SK-N-SH (cell line): ENCODE data around the gene CHST3. TPM values are rescaled to one million over a fixed set of nuclear protein-coding genes. Genes with fewer than 3 reads are reported as not detected.

ENCODE experiments used
- CTCF ChIA-PET: fragments of 300-600, 350-600 bp; formaldehyde crosslinking; extraction: SDS; loops from one replicate; lab custom pipeline; 2021; lab: Yijun Ruan, JAX
- POLR2A ChIA-PET: fragments of 350-600 bp; sonication (Branson Sonifier 250); formaldehyde crosslinking; extraction: SDS; loops from one replicate; lab custom pipeline; 2020; ENCODE audit warnings: antibody characterized with exemption, inconsistent platforms; lab: Yijun Ruan, JAX
- DNase-seq: peaks from one replicate; pipeline ENCODE4 v3.0.0; 2012
- H2AFZ ChIP-seq: fragments of 200-600 bp; sonication (generic); 2 replicates; pipeline ENCODE4 v1.8.1; 2016; ENCODE audit warnings: antibody characterized with exemption, mild to moderate bottlenecking, low read depth
- H3F3A ChIP-seq: fragments of 200-600 bp; sonication (generic); replicated peaks from 2 replicates; pipeline ENCODE3; 2016; ENCODE audit warnings: antibody characterized with exemption, mild to moderate bottlenecking; ENCODE audit not compliant: insufficient read depth
- H3K27ac ChIP-seq, 2 experiments: fragments of 200-500 bp in 1 of 2; fragments of 200-600 bp in 1 of 2; sonication (Bioruptor generic) in 1 of 2; sonication (generic), shearing (Covaris generic) in 1 of 2; 2 replicates each; pipeline versions ENCODE4 v1.5.1 to v1.6.1; 2014 to 2016; ENCODE audit warnings: low read depth in 2 of 2, inconsistent platforms in 1 of 2, low read length in 1 of 2, mild to moderate bottlenecking in 1 of 2, mixed read lengths in 1 of 2
- H3K27me3 ChIP-seq: fragments of 200-600 bp; sonication (generic), shearing (Covaris generic); 2 replicates; pipeline ENCODE4 v1.6.1; 2016; ENCODE audit warnings: mixed run types; ENCODE audit not compliant: insufficient read depth
- H3K36me3 ChIP-seq, 2 experiments: fragments of 200-500 bp in 1 of 2; fragments of 200-600 bp in 1 of 2; sonication (Bioruptor generic) in 1 of 2; sonication (generic) in 1 of 2; replicated peaks in 1 of 2; 2 replicates each; pipeline versions ENCODE3 to v1.5.1; 2014 to 2016; ENCODE audit warnings: low read length in 1 of 2, mild to moderate bottlenecking in 1 of 2; ENCODE audit not compliant: insufficient read depth in 2 of 2, control insufficient read depth in 1 of 2
- H3K4me1 ChIP-seq, 2 experiments: fragments of 200-500 bp in 1 of 2; fragments of 200-600 bp in 1 of 2; sonication (Bioruptor generic) in 1 of 2; sonication (generic), shearing (Covaris generic) in 1 of 2; 2 replicates each; pipeline versions ENCODE4 v1.5.1 to v1.6.1; 2014 to 2016; ENCODE audit warnings: low read depth in 1 of 2, low read length in 1 of 2, mixed run types in 1 of 2; ENCODE audit not compliant: insufficient read depth in 2 of 2, control insufficient read depth in 1 of 2
- H3K4me2 ChIP-seq: fragments of 200-600 bp; sonication (generic), shearing (Covaris generic); 2 replicates; pipeline ENCODE4 v1.6.1; 2017; ENCODE audit warnings: mixed run types
- H3K4me3 ChIP-seq, 2 experiments: fragments of 200-500 bp in 1 of 2; fragments of 200-600 bp in 1 of 2; sonication (Bioruptor generic) in 1 of 2; sonication (generic), shearing (Covaris generic) in 1 of 2; 2 replicates each; pipeline versions ENCODE4 v1.5.1 to v1.8.1; 2014 to 2016; ENCODE audit warnings: low read depth in 2 of 2, inconsistent platforms in 1 of 2, low read length in 1 of 2, mild to moderate bottlenecking in 1 of 2, mixed read lengths in 1 of 2, moderate library complexity in 1 of 2
- H3K79me2 ChIP-seq: fragments of 200-600 bp; sonication (generic); 2 replicates; pipeline ENCODE4 v1.8.1; 2017; ENCODE audit warnings: mild to moderate bottlenecking; ENCODE audit not compliant: insufficient read depth
- H3K9ac ChIP-seq: fragments of 200-600 bp; sonication (generic); 2 replicates; pipeline ENCODE4 v1.6.1; 2017; ENCODE audit warnings: mixed run types
- H3K9me2 ChIP-seq: fragments of 200-600 bp; sonication (generic); 2 replicates; pipeline ENCODE4 v1.6.1; 2017; ENCODE audit warnings: mixed run types
- H3K9me3 ChIP-seq: fragments of 200-600 bp; sonication (generic); 2 replicates; pipeline ENCODE4 v1.6.1; 2017; ENCODE audit warnings: mixed run types, mild to moderate bottlenecking, moderate library complexity
- H4K20me1 ChIP-seq: fragments of 200-600 bp; sonication (generic); 2 replicates; pipeline ENCODE4 v1.6.1; 2017; ENCODE audit warnings: mild to moderate bottlenecking, mixed run types; ENCODE audit not compliant: insufficient read depth
- CHD2 ChIP-seq: fragments of 150-350 bp; IDR thresholded peaks from 2 replicates; pipeline ENCODE4 v1.6.1; 2018; ENCODE audit warnings: low read length; ENCODE audit not compliant: partially characterized antibody
- ELF1 ChIP-seq: IDR thresholded peaks from 2 replicates; pipeline ENCODE4 v1.4.0; 2012
- EP300 ChIP-seq, 2 experiments: IDR thresholded peaks; 2 replicates each; pipeline versions ENCODE4 v1.4.0 to v1.6.1; 2012; ENCODE audit warnings: borderline replicate concordance in 1 of 2, low read depth in 1 of 2, low read length in 1 of 2
- FOXJ3 ChIP-seq: sonication (generic); formaldehyde crosslinking; IDR thresholded peaks from 2 replicates; pipeline ENCODE4 v1.5.1; 2020; ENCODE audit warnings: mild to moderate bottlenecking, missing genetic modification reagents
- FOXM1 ChIP-seq: IDR thresholded peaks from 2 replicates; pipeline ENCODE4 v1.4.0; 2012; ENCODE audit warnings: low read depth, mild to moderate bottlenecking
- JUND ChIP-seq: IDR thresholded peaks from 2 replicates; pipeline ENCODE4 v1.4.0; 2012
- MEF2A ChIP-seq: IDR thresholded peaks from 2 replicates; pipeline ENCODE4 v1.4.0; 2012; ENCODE audit warnings: low read depth, borderline replicate concordance
- MXI1 ChIP-seq: IDR thresholded peaks from 2 replicates; pipeline ENCODE4 v1.6.1; 2012; ENCODE audit warnings: mild to moderate bottlenecking, low read depth, low read length, improper control_type of control experiment
- NRF1 ChIP-seq: IDR thresholded peaks from 2 replicates; pipeline ENCODE4 v1.6.1; 2012; ENCODE audit warnings: low read depth, mild to moderate bottlenecking, low read length
- RCOR1 ChIP-seq: fragments of 150-350 bp; IDR thresholded peaks from 2 replicates; pipeline ENCODE4 v1.6.1; 2017; ENCODE audit warnings: antibody characterized with exemption, low read length
- RFX5 ChIP-seq: IDR thresholded peaks from 2 replicates; pipeline ENCODE4 v1.6.1; 2012; ENCODE audit warnings: mild to moderate bottlenecking, improper control_type of control experiment, low read length
- TAF1 ChIP-seq: IDR thresholded peaks from 2 replicates; pipeline ENCODE4 v1.6.1; 2012; ENCODE audit warnings: low read depth, mild to moderate bottlenecking, low read length, moderate library complexity, borderline replicate concordance
- TCF12 ChIP-seq: IDR thresholded peaks from 2 replicates; pipeline ENCODE4 v1.4.0; 2012
- YY1 ChIP-seq: IDR thresholded peaks from 2 replicates; pipeline ENCODE4 v1.4.0; 2012; ENCODE audit warnings: low read depth, mild to moderate bottlenecking
- WGBS: methylation state at CpG from one replicate; pipeline ENCODE4 v1.1.6; 2017; ENCODE audit warnings: low lambda C conversion rate; 5-methylcytosine and 5-hydroxymethylcytosine counted together
- polyA plus RNA-seq, 3 experiments: library from polyadenylated mRNA; depleted of rRNA; stranded (reverse); fragments of >200 nt; gene quantifications; 2 replicates each; pipeline ENCODE4 v1.2.3, GENCODE V29; 2012
- TF ChIP-seq, protein P1 (sequence below): IDR thresholded peaks from 2 replicates; pipeline ENCODE4 v1.4.0; 2012; ENCODE audit warnings: low read depth
- TF ChIP-seq, protein P2 (sequence below): IDR thresholded peaks from 2 replicates; pipeline ENCODE4; 2012
- TF ChIP-seq, protein P3 (sequence below): IDR thresholded peaks from 2 replicates; pipeline ENCODE4 v1.6.1; 2012; ENCODE audit warnings: mild to moderate bottlenecking, low read depth, low read length, moderate library complexity
- TF ChIP-seq, protein P4 (sequence below): IDR thresholded peaks from 2 replicates; pipeline ENCODE4 v1.4.0; 2012; ENCODE audit warnings: low read depth, borderline replicate concordance

The CHST3 gene
- polyA plus RNA-seq, 1 of the 3 experiments (the other 2 are of a cell fraction), result 6.0 TPM

DNA sequence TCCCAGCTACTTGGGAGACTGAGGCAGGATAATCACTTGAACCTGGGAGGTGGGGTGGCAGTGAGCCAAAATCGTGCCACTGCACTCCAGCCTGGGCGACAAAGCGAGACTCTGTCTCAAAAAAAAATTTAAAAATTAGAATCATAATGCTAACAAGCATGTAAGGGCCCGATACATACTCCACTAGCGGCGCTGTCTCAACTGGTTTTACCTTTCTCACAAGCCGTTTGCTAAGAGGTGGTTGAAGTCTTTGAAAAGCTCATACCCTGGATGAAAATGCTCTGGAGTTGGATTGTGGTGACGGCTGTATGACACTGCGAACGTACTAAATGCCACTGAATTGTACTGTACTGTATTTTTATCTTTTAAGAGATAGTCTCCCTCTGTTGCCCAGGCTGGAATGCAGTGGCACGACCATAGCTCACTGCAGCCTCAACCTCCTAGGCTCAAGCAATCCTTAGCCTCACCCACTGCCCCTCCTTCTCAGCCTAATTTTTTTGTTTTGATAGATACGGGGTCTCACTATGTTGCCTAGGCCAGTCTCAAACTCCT, 94.2 kb downstream of the CHST3 start:
- Histone ChIP-seq H3K79me2 (no peaks in the 10 kb centered on the region), H3K9me3 (no peaks in the 10 kb centered on the region), H3K4me2 (no peak overlapping the region), H3F3A (no peaks in the 10 kb centered on the region), H3K36me3 (no peaks in the 10 kb centered on the region), H3K27ac (no peak overlapping the region), H3K4me1 (peaks cover 0 to 3% of the 10 kb centered on the region in 2 experiments; a peak in 1 of 4 replicates), H2AFZ (no peak overlapping the region), H3K9me2 (no peaks in the 10 kb centered on the region), H3K27me3 (no peaks in the 10 kb centered on the region), H3K9ac (no peak overlapping the region), H3K4me3 (no peak overlapping the region), H4K20me1 (no peaks in the 10 kb centered on the region)
- TF ChIP-seq NRF1, result no peak
- no peak for TF ChIP-seq RFX5
- TF ChIP-seq FOXM1, result no peak
- TF ChIP-seq MEF2A, result no peak
- TF ChIP-seq CHD2, result no peak
- TF ChIP-seq EP300 (IDR thresholded peaks at IDR 0.05; ENCODE audit: borderline replicate concordance in 1 of 2, low read depth in 1 of 2, low read length in 1 of 2), result no peak
- TF ChIP-seq, protein P1, sequence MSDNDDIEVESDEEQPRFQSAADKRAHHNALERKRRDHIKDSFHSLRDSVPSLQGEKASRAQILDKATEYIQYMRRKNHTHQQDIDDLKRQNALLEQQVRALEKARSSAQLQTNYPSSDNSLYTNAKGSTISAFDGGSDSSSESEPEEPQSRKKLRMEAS, result no peak
- TF ChIP-seq, protein P2, sequence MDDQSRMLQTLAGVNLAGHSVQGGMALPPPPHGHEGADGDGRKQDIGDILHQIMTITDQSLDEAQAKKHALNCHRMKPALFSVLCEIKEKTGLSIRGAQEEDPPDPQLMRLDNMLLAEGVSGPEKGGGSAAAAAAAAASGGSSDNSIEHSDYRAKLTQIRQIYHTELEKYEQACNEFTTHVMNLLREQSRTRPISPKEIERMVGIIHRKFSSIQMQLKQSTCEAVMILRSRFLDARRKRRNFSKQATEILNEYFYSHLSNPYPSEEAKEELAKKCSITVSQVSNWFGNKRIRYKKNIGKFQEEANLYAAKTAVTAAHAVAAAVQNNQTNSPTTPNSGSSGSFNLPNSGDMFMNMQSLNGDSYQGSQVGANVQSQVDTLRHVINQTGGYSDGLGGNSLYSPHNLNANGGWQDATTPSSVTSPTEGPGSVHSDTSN, result no peak
- TF ChIP-seq, protein P3, sequence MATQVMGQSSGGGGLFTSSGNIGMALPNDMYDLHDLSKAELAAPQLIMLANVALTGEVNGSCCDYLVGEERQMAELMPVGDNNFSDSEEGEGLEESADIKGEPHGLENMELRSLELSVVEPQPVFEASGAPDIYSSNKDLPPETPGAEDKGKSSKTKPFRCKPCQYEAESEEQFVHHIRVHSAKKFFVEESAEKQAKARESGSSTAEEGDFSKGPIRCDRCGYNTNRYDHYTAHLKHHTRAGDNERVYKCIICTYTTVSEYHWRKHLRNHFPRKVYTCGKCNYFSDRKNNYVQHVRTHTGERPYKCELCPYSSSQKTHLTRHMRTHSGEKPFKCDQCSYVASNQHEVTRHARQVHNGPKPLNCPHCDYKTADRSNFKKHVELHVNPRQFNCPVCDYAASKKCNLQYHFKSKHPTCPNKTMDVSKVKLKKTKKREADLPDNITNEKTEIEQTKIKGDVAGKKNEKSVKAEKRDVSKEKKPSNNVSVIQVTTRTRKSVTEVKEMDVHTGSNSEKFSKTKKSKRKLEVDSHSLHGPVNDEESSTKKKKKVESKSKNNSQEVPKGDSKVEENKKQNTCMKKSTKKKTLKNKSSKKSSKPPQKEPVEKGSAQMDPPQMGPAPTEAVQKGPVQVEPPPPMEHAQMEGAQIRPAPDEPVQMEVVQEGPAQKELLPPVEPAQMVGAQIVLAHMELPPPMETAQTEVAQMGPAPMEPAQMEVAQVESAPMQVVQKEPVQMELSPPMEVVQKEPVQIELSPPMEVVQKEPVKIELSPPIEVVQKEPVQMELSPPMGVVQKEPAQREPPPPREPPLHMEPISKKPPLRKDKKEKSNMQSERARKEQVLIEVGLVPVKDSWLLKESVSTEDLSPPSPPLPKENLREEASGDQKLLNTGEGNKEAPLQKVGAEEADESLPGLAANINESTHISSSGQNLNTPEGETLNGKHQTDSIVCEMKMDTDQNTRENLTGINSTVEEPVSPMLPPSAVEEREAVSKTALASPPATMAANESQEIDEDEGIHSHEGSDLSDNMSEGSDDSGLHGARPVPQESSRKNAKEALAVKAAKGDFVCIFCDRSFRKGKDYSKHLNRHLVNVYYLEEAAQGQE, result no peak
- no peak for TF ChIP-seq YY1
- no peak for TF ChIP-seq TCF12
- TF ChIP-seq, protein P4, sequence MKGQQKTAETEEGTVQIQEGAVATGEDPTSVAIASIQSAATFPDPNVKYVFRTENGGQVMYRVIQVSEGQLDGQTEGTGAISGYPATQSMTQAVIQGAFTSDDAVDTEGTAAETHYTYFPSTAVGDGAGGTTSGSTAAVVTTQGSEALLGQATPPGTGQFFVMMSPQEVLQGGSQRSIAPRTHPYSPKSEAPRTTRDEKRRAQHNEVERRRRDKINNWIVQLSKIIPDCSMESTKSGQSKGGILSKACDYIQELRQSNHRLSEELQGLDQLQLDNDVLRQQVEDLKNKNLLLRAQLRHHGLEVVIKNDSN, result no peak
- no peak for TF ChIP-seq MXI1
- TF ChIP-seq RCOR1, result no peak
- no peak for TF ChIP-seq TAF1
- no peak for TF ChIP-seq JUND
- TF ChIP-seq ELF1, result no peak
- no peak for TF ChIP-seq FOXJ3
- CTCF ChIA-PET, result interaction anchor here (1.4 to 4.4 kb wide), 5 partner anchors 10 to 165 kb away, joined by 3 to 37 read pairs (median 6); no protein-coding TSS in a partner anchor
- 86% methylated on average over 12 of the region's 12 CpGs for WGBS
- DNase-seq, result no peak
- POLR2A ChIA-PET, result no interaction called here
